ENCODE results near the gene CXCR4. TPM values are rescaled to one million over a fixed set of nuclear protein-coding genes. Genes with fewer than 3 reads are reported as not detected.

CXCR4 gene
- total and polyA plus RNA-seq, 9 of the 15 experiments (the other 6 are each of a cell fraction or from before 2014, with no cell fraction given) = 0.07 to 0.45 (median 0.17) TPM; not detected in 3

DNA sequence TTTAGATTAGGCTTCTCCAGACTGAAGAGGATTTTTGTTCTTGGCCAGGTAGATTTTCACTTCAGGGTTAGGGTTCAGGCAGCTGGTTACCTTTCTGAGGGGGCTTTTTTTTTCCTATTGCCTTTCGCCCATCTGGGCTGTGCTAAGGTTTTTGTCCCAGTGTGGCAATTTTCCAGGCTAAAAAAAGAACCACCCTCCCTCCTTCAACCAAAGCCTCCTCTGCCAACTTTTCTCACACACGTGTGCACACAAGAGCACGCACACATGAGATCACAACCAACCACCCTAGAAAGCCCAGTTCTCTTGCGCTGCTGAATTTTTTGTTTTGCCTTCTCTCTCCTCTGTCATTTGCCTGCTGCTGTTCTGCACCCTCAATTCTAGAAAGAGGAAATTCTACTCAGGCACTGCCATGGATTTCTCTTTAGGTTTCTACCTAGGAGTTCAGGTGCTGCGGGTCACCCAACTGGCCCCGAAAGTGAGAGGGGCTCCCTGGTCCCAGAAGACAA is 8.5 kb upstream of the CXCR4 start:
- TF ChIP-seq HDAC3 (IDR thresholded peaks at IDR 0.05; ENCODE audit: borderline replicate concordance, partially characterized antibody) (no peak), FOXA3 (CRISPR knock-in tag; conservative IDR thresholded peaks at IDR 0.05 in 1 of 2, IDR thresholded peaks at IDR 0.05 in 1 of 2) (no peak), ZNF232 (CRISPR knock-in tag; IDR thresholded peaks at IDR 0.05) (no peak), SREBF2 (CRISPR knock-in tag; IDR thresholded peaks at IDR 0.05) (no peak), TSC22D4 (tag; IDR thresholded peaks at IDR 0.05) (no peak), ZC3H8 (IDR thresholded peaks at IDR 0.05) (no peak), MXD1 (CRISPR knock-in tag; IDR thresholded peaks at IDR 0.05; ENCODE audit: borderline replicate concordance, poor library complexity, severe bottlenecking) (no peak), POLR2B (IDR thresholded peaks at IDR 0.05; ENCODE audit: low read depth, partially characterized antibody) (no peak), RBM15 (IDR thresholded peaks at IDR 0.05; ENCODE audit: insufficient read depth, low read length) (no peak), GABPA (tag; conservative IDR thresholded peaks at IDR 0.05; ENCODE audit: low read depth) (no peak)
- TF ChIP-seq, protein P1, sequence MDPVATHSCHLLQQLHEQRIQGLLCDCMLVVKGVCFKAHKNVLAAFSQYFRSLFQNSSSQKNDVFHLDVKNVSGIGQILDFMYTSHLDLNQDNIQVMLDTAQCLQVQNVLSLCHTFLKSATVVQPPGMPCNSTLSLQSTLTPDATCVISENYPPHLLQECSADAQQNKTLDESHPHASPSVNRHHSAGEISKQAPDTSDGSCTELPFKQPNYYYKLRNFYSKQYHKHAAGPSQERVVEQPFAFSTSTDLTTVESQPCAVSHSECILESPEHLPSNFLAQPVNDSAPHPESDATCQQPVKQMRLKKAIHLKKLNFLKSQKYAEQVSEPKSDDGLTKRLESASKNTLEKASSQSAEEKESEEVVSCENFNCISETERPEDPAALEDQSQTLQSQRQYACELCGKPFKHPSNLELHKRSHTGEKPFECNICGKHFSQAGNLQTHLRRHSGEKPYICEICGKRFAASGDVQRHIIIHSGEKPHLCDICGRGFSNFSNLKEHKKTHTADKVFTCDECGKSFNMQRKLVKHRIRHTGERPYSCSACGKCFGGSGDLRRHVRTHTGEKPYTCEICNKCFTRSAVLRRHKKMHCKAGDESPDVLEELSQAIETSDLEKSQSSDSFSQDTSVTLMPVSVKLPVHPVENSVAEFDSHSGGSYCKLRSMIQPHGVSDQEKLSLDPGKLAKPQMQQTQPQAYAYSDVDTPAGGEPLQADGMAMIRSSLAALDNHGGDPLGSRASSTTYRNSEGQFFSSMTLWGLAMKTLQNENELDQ (CRISPR knock-in tag; IDR thresholded peaks at IDR 0.05; ENCODE audit: borderline replicate concordance) = no peak
- TF ChIP-seq, protein P2, sequence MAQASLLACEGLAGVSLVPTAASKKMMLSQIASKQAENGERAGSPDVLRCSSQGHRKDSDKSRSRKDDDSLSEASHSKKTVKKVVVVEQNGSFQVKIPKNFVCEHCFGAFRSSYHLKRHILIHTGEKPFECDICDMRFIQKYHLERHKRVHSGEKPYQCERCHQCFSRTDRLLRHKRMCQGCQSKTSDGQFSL (CRISPR knock-in tag; IDR thresholded peaks at IDR 0.05) = no peak
- TF ChIP-seq, protein P2 (tag; IDR thresholded peaks at IDR 0.05) = no peak
- H3K79me2 ChIP-seq (ENCODE audit: control insufficient read depth, insufficient read depth, low read length) = no peaks in the 10 kb centered on the region
- 0% methylated on average over 6 of the region's 6 CpGs for WGBS (ENCODE audit: insufficient coverage, low coverage, missing lambda C conversion rate)
- no peak overlapping the region for H3K4me3 ChIP-seq
- POLR2A ChIA-PET = no interaction called here
- no peaks in the 10 kb centered on the region for H3K9me3 ChIP-seq (replicated peaks; ENCODE audit: control insufficient read depth, insufficient read depth, low read depth, low read length)
- H3K4me2 ChIP-seq (ENCODE audit: insufficient read depth, low read length) = no peak overlapping the region
- BruUV-seq (replicated peaks) = no TSS peak
- H3K9ac ChIP-seq (ENCODE audit: insufficient read depth in 1 of 2, low read depth in 2 of 2, low read length in 2 of 2) = no peak overlapping the region
- H3K9me1 ChIP-seq (ENCODE audit: control insufficient read depth, insufficient read depth, low read length) = no peaks in the 10 kb centered on the region
- no peak for ATAC-seq
- H4K20me1 ChIP-seq (replicated peaks; ENCODE audit: control insufficient read depth, insufficient read depth, low read length) = no peaks in the 10 kb centered on the region; the same call in 1 of the 2 replicates
- no peak for DNase-seq (ENCODE audit: extremely low read depth in 1 of 4, low spot score in 3 of 4)
- H2AFZ ChIP-seq (ENCODE audit: low read depth, low read length) = no peak overlapping the region
- CTCF ChIA-PET (ENCODE audit: low intra/inter-chr PET ratio) = no interaction called here
- FAIRE-seq = no peak
- no peak overlapping the region for H3K27ac ChIP-seq (ENCODE audit: extremely low read depth, low read depth, low read length)
- no peaks in the 10 kb centered on the region for H3K4me1 ChIP-seq (replicated peaks in 1 of 2; ENCODE audit: control insufficient read depth in 2 of 2, insufficient read depth in 2 of 2, low read length in 2 of 2)
- H3K36me3 ChIP-seq (ENCODE audit: control insufficient read depth, insufficient read depth, low read length) = no peaks in the 10 kb centered on the region
- H3K27me3 ChIP-seq (ENCODE audit: control insufficient read depth in 2 of 2, insufficient read depth in 2 of 2, low read length in 2 of 2) = peaks cover 12 to 22% of the 10 kb centered on the region in 2 experiments; a peak in 4 of 5 replicates
- intact Hi-C loops (cut with micrococcal nuclease) (no loop called here), in situ Hi-C loops (cut with MboI) (no loop called here)

All from K562 (cell line).